ENCODE data around the gene MAP7D2.

MAP7D2 gene

GRCh38 chrX:20016616-20016945 is 100.1 kb downstream of the MAP7D2 start:
- no peaks in the 10 kb centered on the region for H3K4me1 ChIP-seq (ENCODE audit: insufficient read depth, low read length)
- TF ChIP-seq CTCF (IDR thresholded peaks at IDR 0.05; ENCODE audit: borderline replicate concordance, extremely low read depth, low read length, poor library complexity, severe bottlenecking): no peak
- no peak for TF ChIP-seq EZH2 (IDR thresholded peaks at IDR 0.05; ENCODE audit: borderline replicate concordance, low read depth, low read length, severe bottlenecking)
- H3K9me3 ChIP-seq (ENCODE audit: insufficient read depth, low read length, severe bottlenecking): no peaks in the 10 kb centered on the region
- no peak overlapping the region for H3K9ac ChIP-seq (ENCODE audit: low read depth, low read length)
- DNase-seq: no peak
- H3K79me2 ChIP-seq (ENCODE audit: insufficient read depth, low read length): no peaks in the 10 kb centered on the region
- H4K20me1 ChIP-seq (ENCODE audit: insufficient read depth, low read length): no peaks in the 10 kb centered on the region
- H3K4me3 ChIP-seq (ENCODE audit: low read depth in 1 of 2, low read length in 2 of 2): no peak overlapping the region
- no peaks in the 10 kb centered on the region for H3K36me3 ChIP-seq (ENCODE audit: insufficient read depth, low read length)
- H2AFZ ChIP-seq (ENCODE audit: low read depth, low read length): no peak overlapping the region
- no peak for ATAC-seq (ENCODE audit: insufficient read depth, low read depth)
- no peak overlapping the region for H3K27ac ChIP-seq (ENCODE audit: low read length)
- H3K4me2 ChIP-seq (ENCODE audit: insufficient read depth, low read length): no peak overlapping the region
- H3K27me3 ChIP-seq (ENCODE audit: insufficient read depth, low read length, poor library complexity): no peaks in the 10 kb centered on the region

GRCh38 chrX:20015945-20016615 is 100.6 kb downstream of the MAP7D2 start:
- H3K4me1 ChIP-seq (ENCODE audit: insufficient read depth, low read length): no peaks in the 10 kb centered on the region
- H3K36me3 ChIP-seq (ENCODE audit: insufficient read depth, low read length): no peaks in the 10 kb centered on the region
- DNase-seq (no peak), ATAC-seq (ENCODE audit: insufficient read depth, low read depth) (no peak)
- no peak for TF ChIP-seq CTCF (IDR thresholded peaks at IDR 0.05; ENCODE audit: borderline replicate concordance, extremely low read depth, low read length, poor library complexity, severe bottlenecking)
- no peak for TF ChIP-seq EZH2 (IDR thresholded peaks at IDR 0.05; ENCODE audit: borderline replicate concordance, low read depth, low read length, severe bottlenecking)
- no peaks in the 10 kb centered on the region for H3K27me3 ChIP-seq (ENCODE audit: insufficient read depth, low read length, poor library complexity)
- H4K20me1 ChIP-seq (ENCODE audit: insufficient read depth, low read length): no peaks in the 10 kb centered on the region
- no peak overlapping the region for H3K9ac ChIP-seq (ENCODE audit: low read depth, low read length)
- no peaks in the 10 kb centered on the region for H3K9me3 ChIP-seq (ENCODE audit: insufficient read depth, low read length, severe bottlenecking)
- H3K4me2 ChIP-seq (ENCODE audit: insufficient read depth, low read length): no peak overlapping the region
- no peaks in the 10 kb centered on the region for H3K79me2 ChIP-seq (ENCODE audit: insufficient read depth, low read length)
- H2AFZ ChIP-seq (ENCODE audit: low read depth, low read length): no peak overlapping the region; the same call in 1 of the 2 replicates
- H3K27ac ChIP-seq (ENCODE audit: low read length): no peak overlapping the region
- no peak overlapping the region for H3K4me3 ChIP-seq (ENCODE audit: low read depth in 1 of 2, low read length in 2 of 2)

- TF ChIP-seq EZH2 (IDR thresholded peaks at IDR 0.05; ENCODE audit: borderline replicate concordance, low read depth, low read length, severe bottlenecking) (no peak), CTCF (IDR thresholded peaks at IDR 0.05; ENCODE audit: borderline replicate concordance, extremely low read depth, low read length, poor library complexity, severe bottlenecking) (no peak)
Measured at GRCh38 chrX:20015422-20015821, 101.3 kb downstream of the MAP7D2 start.

More at GRCh38 chrX:20015422-20015821, 101.3 kb downstream of the MAP7D2 start:
- H3K27ac ChIP-seq (ENCODE audit: low read length): no peak overlapping the region
- DNase-seq (no peak), ATAC-seq (ENCODE audit: insufficient read depth, low read depth) (no peak)
- no peak overlapping the region for H2AFZ ChIP-seq (ENCODE audit: low read depth, low read length)
- no peaks in the 10 kb centered on the region for H3K79me2 ChIP-seq (ENCODE audit: insufficient read depth, low read length)
- no peaks in the 10 kb centered on the region for H3K36me3 ChIP-seq (ENCODE audit: insufficient read depth, low read length)
- H3K27me3 ChIP-seq (ENCODE audit: insufficient read depth, low read length, poor library complexity): no peaks in the 10 kb centered on the region
- no peaks in the 10 kb centered on the region for H4K20me1 ChIP-seq (ENCODE audit: insufficient read depth, low read length)
- no peaks in the 10 kb centered on the region for H3K9me3 ChIP-seq (ENCODE audit: insufficient read depth, low read length, severe bottlenecking)
- H3K4me1 ChIP-seq (ENCODE audit: insufficient read depth, low read length): no peaks in the 10 kb centered on the region
- no peak overlapping the region for H3K4me2 ChIP-seq (ENCODE audit: insufficient read depth, low read length)
- no peak overlapping the region for H3K4me3 ChIP-seq (ENCODE audit: low read depth in 1 of 2, low read length in 2 of 2)
- no peak overlapping the region for H3K9ac ChIP-seq (ENCODE audit: low read depth, low read length)

All from DND-41 (cell line).